Ishikawa (cell line): ENCODE results near the gene PLPP3.

Experiments used
- CEBPB ChIP-seq: IDR thresholded peaks from 2 replicates; pipeline ENCODE4 v1.6.1; 2012
- FOXM1 ChIP-seq: IDR thresholded peaks from 2 replicates; pipeline ENCODE4 v1.6.1; 2012; ENCODE audit warnings: low read depth, borderline replicate concordance
- RAD21 ChIP-seq: IDR thresholded peaks from 2 replicates; pipeline ENCODE4 v1.6.1; 2012; ENCODE audit warnings: low read depth
- TAF1 ChIP-seq: IDR thresholded peaks from 2 replicates; pipeline ENCODE4 v1.6.1; 2012; ENCODE audit warnings: low read depth, mild to moderate bottlenecking
- USF1 ChIP-seq: IDR thresholded peaks from 2 replicates; pipeline ENCODE4 v1.6.1; 2012
- YY1 ChIP-seq: IDR thresholded peaks from 2 replicates; pipeline ENCODE4 v1.6.1; 2012; ENCODE audit warnings: low read depth

- TF ChIP-seq YY1 (no peak), CEBPB (no peak), RAD21 (no peak), FOXM1 (no peak), USF1 (no peak), TAF1 (no peak)
Measured at GRCh38 chr1:56525489-56526041, 53.8 kb downstream of the PLPP3 start.
